Measurements from ENCODE around the gene P2RX1.
"Not testable (repeated sequence)": the region's sequence is repeated elsewhere in the genome, so short reads cannot be mapped to it uniquely, and the experiment has no call there.

The P2RX1 gene

GRCh38 chr17:3885271-3885670 is 31.0 kb downstream of the P2RX1 start:
- no peak for FAIRE-seq

DNA sequence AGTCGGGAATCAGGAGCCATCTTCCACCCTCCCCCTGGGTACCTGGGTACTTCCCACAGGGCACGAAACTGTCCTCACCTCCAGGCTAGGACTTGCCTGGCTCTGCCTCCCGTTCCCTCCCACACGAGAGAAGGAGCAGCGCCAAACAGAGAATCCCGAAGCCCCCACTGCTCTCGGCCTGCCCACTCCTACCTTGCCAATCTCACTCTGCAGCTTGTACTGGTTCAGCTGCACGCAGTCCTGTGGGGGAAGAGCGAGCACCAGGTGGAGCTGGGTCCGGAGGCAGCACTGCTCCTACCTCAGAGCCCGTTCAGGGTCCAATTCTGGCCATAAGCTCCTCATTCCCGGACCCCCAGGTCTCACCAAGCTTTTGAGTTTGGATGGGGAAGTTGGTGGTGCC is 32.1 kb downstream of the P2RX1 start:
- FAIRE-seq: no peak

DNA sequence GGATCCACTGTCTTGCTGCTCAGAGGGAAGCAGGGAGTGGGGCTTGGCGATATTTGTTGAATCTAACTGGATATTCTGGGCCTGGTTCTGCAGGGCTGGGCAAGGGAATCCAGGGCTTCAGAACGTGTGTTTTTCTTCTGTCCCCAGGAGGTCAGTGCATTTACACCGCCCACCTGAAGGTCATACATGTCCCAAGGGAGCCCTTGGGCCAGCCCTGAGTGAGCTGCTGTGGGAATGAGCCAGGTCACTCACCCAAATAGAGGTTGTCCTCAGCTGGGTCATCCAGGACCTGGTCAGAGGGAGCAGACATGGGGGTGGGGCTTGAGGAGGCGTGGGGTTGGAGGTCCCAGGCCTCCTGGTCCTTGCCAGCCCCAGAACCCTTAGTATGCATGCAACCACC is 34.0 kb downstream of the P2RX1 start:
- FAIRE-seq: no peak

DNA sequence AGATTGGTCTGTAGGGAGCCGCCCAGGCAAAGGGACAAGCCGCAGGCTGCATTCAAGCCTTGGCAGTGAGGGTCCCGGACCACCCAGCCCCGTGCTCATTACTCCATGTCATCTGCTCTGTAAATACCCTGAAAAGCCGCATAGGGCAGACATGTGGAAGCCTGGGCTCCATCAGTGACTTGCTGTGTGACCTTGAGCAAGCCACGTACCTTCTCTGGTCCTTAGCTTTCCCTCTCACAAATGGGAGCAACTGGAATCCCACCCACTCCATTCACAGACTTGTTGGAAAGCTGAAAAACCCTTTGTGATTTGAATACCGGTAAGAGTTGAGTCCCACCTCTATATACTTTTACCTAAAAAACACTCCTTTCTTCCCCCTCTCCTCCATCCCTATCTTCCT is 35.3 kb downstream of the P2RX1 start:
- no peak for FAIRE-seq

DNA sequence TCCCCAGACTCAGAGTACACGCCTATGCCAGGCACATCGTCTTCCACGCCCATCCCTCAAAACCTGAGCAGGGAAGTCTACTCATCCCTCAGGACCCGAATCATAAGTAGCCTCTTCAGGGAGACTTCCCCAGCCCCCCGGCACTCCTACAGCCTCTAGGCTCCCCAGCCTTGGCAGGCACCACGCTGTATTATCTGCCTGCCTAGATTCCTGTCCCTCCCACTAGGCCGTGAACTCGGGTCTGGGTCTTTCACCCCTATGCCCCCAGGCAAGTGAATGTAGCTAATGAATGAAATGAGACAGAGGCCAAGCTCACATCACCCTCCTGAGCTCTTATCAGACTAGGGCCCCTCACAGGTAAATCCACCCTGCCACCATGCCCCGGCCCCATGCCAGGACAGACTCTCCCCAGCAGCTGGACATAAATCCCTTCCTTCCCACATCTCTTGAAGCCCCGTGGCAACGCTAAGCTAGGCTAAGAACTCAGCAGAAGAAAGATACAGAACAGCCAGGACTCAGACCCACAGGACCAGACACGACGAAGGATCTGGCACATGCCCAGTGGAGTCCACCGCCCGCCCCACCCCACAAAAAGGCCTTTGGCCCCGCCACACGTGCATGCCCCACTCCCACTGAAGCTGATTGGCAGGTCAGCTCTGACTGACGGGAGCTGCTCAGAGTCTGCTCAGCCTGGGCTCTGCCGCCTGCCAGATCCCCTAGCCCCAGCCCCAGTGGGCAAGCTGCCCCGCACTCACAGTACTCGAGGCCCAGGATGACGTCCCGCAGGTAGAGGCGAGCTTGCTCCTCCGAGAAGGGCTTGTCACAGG is 36.5 kb downstream of the P2RX1 start:
- FAIRE-seq: no peak

GRCh38 chr17:3879186-3879585 is 37.1 kb downstream of the P2RX1 start:
- FAIRE-seq: no peak

- no peak for FAIRE-seq
Observed at GRCh38 chr17:3877220-3877619, 39.0 kb downstream of the P2RX1 start.

- no peak for FAIRE-seq
Observed at GRCh38 chr17:3875317-3875716, 40.9 kb downstream of the P2RX1 start.

DNA sequence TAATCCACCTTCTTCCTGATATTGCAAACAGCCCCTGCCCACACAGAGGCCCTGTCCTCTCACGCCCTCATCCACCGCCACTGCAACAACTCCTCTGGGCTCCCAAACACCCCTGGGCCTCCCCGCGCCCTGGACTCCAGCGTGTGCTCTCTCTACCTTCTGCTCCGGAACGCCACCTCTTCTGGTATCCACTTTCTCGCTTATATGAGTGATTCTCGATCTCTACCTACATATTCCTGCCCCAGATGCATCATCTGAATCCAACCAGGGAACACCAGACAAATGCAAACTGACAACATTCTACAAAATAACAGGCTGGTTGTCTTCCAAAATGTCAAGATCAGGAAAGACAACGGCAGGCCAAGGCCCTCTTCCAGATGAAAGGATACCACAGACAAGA is 42.4 kb downstream of the P2RX1 start:
- FAIRE-seq: no peak

DNA sequence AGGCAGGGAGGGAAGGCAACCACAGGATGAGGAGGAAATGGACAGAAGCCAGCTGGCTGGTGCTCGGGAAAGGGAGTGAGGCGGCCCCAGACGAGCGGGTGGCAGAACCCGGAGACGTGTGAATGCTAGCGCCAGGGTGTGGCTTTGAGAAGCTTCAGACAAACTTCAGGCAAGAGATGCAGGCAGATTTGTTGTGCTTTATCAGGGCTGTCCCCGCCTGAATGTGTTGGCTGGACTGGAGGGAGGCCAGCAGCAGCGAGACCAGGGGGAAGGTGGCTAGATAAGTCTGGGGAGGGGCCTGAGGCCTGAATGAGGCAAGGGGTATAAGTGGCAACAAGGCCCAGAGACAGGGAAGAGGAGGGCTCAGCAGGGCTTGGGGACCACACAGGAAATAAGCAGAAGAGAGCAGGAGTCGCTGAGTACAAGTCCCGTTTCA is 45.4 kb downstream of the P2RX1 start:
- no peak for FAIRE-seq

- no peak for FAIRE-seq
Observed at GRCh38 chr17:3867606-3868005, 48.7 kb downstream of the P2RX1 start.

GRCh38 chr17:3867106-3867505 is 49.2 kb downstream of the P2RX1 start:
- no peak for FAIRE-seq

GRCh38 chr17:3866276-3866675 is 50.0 kb downstream of the P2RX1 start:
- no peak for FAIRE-seq

- no peak for FAIRE-seq
Observed at GRCh38 chr17:3865176-3865575, 51.1 kb downstream of the P2RX1 start.

DNA sequence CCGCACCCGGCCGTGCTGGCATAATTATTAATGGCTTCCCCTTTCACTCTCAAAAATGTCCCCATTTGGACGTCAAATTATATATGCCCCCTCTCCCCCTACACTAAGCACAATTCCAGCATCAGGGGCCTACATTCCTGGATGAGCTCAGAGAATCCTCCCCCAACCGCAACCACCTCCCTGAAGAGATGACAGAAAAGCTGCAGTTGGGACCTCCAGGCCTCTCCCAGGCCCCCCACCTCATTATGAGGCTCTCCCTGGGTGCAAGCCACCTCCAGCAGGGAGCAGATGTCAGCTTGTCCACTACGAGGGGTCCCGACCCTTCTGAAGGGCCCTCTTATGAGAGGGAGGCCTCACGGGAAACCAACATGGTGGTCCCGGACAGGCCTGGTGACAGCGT is 51.7 kb downstream of the P2RX1 start:
- FAIRE-seq: no peak

GRCh38 chr17:3861761-3862681 is 54.2 kb downstream of the P2RX1 start:
- no peak for FAIRE-seq

DNA sequence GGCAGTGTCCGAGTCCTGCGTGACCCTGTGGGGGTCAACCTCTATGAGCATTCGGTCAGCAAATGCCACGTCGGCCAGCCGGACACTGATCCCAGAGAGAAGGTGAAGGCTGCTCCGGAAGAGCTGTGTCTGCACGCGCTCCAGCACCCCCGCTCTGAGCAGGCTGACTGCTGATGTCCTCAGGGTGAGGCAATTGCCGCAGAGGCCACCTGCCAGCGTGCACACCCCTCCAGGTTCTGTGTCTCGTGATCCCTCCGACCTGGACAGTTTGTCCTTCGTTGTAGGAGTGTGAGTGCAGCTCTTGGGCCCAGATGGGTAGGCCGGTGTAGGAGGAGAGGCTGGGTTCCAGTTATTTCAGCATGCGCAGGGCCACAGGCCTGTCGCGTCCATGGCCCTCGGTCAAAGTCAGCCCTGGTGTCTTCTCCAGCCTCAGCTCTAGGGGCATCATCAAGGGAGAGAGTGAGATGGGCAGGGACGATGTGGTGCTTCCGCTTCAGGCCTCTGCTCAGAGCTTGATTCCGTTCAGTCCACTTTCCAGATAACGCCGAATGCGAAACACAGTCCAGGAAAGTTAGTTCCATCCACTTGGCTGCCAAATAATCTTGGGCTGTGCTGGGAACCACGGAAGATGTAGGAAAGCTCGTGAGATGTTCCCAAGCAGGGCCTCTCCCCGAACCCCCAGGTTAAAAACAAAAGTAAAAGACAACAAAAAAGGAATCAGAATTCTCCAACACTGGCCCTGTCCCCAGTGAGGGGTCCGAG is 55.1 kb downstream of the P2RX1 start:
- no peak for FAIRE-seq

- no peak for FAIRE-seq
Observed at GRCh38 chr17:3859940-3860339, 56.3 kb downstream of the P2RX1 start.

DNA sequence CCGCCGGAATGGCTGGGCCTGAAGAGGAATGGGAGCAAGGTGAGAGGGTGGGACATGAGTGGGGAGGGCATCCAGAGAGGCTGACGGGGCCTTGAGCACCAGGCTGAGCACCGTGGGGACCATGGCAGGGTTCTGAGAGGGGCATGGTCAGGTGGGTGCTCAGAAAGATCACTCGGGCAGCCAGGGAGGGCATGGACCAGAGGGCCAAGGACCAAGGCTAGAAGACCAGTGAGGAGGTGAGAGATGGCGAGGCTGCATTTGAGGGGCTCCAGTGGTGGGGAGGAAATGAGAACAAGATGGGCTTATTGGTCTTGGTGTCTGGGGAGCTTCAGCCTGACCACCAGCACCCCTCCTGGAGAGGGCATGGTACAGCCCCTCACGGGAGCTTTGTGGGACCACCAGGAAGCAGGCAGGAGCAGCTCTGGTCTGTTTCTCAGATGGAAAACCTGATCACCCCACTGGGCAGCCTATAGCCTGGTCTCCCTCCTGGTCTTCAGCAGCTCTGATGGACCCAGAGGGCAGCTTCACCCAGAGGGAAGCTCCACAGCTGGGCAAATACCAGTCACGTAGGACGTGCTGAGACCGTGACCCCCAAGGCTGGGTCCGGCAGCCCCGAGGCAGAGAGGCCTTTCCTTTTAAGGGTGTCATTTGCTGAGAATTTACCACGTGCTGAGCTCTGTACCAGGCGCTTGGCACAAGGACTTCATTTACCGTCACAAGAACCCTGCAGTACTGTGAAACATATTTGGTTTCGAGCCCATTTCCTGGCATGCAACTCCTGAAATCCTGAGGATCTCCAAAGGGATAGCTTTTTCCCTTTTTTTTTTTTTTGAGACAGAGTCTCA is 58.8 kb downstream of the P2RX1 start:
- no peak for FAIRE-seq

DNA sequence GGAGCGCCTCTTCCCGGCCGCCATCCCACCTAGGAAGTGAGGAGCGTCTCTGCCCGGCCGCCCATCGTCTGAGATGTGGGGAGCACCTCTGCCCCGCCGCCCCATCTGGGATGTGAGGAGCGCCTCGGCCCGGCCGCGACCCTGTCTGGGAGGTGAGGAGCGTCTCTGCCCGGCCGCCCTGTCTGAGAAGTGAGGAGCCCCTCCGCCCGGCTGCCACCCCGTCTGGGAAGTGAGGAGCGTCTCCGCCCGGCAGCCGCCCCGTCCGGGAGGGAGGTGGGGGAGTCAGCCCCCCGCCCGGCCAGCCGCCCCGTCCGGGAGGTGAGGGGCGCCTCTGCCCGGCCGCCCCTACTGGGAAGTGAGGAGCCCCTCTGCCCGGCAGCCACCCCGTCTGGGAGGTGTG is 62.1 kb downstream of the P2RX1 start:
- not testable (repeated sequence) for FAIRE-seq

DNA sequence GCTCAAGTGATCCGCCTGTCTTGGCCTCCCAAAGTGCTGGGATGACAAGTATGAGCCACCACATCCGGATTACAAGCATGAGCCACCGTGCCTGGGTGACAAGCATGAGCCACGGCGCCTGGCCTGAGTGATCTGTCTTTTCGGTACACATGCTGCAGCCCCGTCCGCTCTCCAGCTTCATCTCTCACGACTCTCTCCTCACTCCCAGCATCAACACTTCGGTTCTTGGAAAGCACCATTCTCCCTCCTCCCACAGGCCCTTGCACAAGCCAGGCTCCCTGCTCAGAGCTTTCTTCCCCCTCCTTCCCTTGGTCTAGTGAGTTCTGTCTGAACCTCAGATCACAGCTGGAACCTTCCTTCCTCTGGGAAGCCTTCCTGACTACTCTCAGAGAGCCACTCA is 63.7 kb downstream of the P2RX1 start:
- FAIRE-seq: no peak

DNA sequence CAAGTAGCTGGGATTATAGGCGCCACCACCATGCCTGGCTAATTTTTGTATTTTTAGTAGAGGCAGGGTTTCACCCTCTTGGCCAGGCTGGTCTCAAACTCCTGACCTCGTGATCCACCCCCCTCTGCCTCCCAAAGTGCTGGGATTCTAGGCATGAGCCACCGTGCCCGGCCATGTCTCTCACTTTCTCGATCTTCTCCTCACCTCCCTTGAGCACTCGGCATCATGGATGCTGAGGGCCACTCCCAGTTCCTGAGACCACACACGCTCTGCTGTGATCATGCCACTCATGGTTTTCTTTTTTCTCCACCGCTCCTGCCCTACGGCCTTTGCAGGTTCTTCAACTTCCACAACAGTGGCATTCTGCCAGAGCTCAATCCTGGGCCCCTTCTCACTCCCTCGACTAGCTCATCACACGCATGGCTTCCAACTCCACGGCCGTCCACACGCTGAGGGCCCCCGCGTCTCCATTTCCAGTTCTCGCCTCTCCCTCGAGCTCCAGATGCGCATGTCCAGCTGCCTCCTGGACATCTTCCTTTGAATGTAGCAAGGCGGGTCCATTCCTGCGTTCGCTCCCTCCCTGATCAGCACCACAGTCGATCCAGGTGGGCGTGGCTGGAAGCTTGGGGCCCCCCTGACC is 64.7 kb downstream of the P2RX1 start:
- FAIRE-seq: no peak
